NCI-H2196 treated with DMSO at 0.1 percent for 48 hours (cell line): ENCODE measurements around the gene CHST6.
"Not testable (repeated sequence)": the region's sequence is repeated elsewhere in the genome, so short reads cannot be mapped to it uniquely, and the experiment has no call there.

Experiments
- DNase-seq: peaks from one replicate; lab custom pipeline; 2025; ENCODE audit not compliant: unreplicated experiment; lab: John Stamatoyannopoulos, UW

CHST6 gene

GRCh38 chr16:75503801-75504200, 8.6 kb upstream of the CHST6 start:
- DNase-seq: no peak

- no peak for DNase-seq
Measured at GRCh38 chr16:75502916-75503605, 7.8 kb upstream of the CHST6 start.

DNA sequence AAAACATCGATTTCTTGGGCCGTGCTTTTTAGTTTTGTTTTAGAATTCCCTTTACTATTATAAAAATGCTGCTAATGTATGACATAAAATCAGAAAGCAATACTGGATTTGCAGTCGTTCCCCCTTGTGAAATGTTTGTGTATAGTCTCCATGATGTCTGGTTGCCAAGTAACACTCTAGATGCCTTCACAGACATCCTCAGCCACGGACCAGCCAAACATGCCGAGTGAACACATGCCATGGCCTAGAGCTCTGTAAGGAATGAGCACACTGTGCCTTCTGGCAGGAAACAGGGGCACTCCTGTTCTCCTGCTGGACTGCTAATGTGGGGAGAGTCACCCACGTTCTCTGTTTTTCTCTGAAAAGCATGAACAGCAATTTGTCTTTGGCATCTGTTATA, 6.6 kb upstream of the CHST6 start:
- not testable (repeated sequence) for DNase-seq

DNA sequence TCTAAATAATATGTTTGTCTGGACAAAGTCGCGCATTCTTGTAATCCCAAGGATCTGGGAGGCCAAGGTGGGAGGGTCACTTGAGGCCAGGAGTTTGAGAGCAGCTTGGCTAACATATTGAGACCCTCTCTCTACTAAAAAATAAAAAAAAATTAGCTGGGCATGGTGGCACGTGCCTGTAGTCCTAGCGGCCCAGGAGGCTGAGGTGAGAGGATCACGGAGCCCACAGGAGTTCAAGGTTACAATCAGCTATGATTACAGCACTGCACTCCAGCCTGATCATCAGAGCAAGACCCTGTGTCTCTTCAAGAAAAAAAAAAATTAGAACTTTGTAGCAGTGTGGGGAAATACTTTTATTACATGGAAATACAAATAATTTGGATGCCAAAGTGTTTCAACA, 6.1 kb upstream of the CHST6 start:
- DNase-seq: no peak

DNA sequence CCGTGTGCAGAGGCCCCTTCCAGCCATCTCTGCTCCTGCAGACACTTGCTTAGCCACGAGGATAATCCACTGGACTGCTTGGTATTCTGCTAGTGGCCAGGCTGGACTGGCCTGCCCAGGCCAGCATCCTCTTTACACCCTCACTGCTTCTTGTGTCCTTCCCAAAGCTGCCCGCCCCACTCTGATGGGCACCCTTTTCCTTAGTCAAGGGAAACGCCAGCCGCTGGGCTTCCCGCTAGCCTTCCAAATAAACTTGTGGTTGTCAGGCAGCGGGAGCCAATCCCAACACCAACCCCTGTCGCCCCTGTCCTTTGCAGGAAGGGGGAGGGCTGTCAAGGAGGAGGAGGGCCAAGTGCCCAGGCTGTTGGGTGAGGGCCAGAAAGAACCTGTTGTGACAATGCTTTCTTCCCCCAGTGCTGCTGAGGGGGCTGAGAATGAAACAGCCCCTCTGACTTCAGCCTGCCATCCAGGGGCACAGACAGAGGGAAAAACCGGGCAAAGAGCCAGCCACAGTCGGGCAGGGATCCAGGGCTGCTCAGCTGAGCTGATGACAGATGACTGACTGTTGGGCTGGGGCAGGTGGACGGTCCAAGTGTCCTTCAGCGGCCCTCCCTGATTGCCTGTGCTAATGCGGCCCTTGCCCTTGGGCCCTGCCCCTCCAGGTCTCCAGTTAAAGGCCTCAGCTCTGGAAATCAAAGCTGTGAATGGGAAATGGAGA, 3.5 kb upstream of the CHST6 start:
- not testable (repeated sequence) for DNase-seq

- no peak for DNase-seq
Measured at GRCh38 chr16:75497558-75497957, 2.3 kb upstream of the CHST6 start.

DNA sequence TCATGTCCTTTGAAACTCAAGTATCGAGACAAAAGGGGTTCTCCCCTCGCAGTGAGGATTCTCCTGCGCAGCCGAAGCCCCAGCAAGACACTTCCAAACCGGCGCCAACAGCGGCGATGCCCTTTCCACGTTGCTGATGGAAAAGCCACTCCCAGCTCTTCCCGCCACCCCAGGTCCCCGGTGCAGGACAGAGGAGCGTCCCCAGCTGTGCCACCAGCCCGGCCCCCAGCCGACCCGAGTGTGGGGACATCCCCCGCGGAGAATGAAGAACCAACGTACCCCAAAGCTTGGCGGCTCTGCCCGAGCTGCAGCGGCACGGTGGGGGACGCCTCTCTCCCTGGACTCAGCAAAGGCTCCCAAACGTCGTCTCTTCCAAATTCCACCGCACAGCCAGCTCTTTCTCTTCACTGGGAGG, 573 bp downstream of the CHST6 start:
- no peak for DNase-seq

GRCh38 chr16:75494184-75494583, 1.1 kb downstream of the CHST6 start:
- DNase-seq: no peak

- DNase-seq: peak; percentile 68
Measured at GRCh38 chr16:75491876-75492275, 3.4 kb downstream of the CHST6 start.

DNA sequence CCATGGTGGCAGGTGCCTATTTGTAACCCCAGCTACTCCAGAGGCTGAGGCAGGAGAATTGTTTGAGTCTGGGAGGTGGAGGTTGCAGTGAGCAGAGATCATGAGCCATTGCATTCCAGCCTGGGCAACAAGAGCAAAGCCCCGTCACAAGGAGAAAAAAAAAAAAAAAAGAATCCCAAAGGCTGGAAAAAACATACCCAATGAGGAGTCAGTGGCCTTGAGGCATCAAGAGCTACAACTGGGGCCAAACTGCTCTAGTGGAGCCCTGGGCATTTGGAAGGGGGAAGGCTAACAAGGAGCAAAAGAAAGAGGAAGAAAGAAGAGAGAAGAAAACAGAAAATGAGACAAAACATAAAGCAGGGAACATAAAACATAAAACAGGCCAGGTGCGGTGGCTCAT, 6.9 kb downstream of the CHST6 start:
- DNase-seq: no peak

DNA sequence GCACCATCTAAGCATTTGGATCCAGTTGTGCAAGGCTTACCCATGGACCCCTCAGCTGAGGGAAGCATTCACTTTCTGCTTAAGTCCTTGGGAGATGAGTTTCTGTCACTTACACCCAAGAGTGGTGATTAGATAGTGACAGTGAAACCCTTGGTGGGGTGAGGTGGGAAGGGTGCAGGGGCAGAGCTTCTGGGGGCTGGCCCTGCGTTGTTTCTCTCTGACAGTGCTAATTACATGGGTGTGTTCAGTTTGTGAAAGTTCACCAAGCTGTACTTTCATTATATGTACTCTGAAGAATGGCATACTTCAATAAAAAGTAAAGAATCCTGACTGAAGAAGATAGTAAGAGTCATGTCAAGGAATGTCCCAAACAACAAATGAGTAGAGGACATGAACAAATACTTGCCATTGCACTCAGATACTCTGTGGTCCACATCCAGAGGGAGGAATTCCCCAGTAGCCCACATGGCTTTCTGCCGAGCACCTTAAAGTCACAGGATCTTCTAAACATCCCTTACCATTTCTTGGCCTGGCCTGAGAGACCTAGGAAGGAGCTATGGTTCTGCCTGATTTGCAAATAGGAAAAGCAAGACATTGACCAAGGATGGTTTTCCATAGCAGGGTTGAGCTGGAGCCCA, 8.4 kb downstream of the CHST6 start:
- no peak for DNase-seq

- no peak for DNase-seq
Measured at GRCh38 chr16:75486014-75486675, 9.1 kb downstream of the CHST6 start.

DNA sequence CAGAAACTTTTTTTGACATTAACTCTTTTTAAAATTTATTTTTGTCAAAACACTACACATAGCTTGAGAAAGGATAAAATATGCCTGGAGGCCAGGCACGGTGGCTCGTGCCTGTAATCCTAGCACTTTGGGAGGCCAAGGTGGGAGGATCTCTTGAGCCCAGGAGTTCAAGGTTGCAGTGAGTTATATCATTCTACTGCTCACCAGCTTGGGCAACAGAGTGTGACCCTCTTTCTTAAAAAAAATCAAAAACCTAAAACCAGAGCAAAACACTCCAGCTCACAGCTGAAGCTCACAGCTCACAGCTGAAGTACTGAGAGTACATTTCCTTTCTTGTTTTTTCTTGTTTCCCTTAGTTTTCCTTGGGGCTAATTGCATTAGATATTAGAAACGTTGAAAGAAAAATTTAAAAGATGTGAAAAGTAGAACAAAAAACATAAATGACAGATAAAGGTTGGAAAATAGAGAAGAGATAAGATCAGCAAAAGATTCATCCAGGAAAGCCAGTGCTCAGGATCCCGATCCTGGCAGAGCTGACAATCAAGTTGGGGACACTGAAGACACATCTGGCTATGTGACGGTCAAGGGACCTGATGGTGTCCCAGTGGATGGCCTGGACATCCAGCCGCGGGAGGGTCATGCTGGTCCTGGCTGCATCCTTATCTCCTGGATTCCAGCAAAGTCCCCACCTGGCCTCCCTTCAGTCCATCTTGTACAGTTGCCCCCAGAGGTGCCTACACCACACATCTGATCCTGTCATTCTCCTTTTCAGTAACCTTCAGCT, 9.8 kb downstream of the CHST6 start:
- no peak for DNase-seq

DNA sequence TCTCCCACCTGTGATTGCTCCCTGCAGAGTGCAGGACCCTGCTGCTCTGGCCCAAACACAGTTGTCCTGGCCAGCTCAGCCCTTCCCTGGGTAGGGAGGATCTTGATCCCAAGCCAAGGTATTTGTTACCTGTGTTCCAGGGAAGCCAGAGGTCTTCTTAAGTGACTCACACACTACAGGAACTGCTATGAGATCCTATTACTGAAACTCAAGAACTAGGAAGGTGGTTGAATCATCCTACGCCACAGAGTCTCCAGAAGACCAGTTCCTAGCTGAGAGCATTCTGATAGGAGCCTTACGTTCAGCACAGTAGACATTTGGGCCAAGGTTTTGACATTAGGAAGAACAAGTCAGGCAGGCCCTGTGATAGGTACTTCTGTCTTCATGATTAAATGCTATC, 12.0 kb downstream of the CHST6 start:
- DNase-seq: no peak

- DNase-seq: no peak
Measured at GRCh38 chr16:75482434-75483205, 12.6 kb downstream of the CHST6 start.

DNA sequence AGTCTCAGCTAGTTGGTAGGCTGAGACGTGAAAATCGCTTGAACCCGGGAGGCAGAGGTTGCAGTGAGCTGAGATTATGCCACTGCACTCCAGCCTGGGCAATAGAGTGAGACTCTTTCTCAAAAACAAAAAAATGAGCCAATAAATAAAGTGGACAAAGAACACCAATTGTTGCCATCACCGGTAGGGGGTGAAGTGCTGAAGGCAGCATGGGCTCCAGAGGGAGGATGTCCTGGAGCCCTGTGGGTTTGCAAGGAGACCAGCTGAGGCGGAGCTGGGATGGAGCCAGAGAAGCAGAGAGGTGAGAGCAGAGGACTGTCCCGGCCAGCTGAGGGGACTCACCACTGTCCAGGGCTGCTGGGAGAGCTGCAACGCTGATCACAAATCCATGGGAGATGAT, 13.8 kb downstream of the CHST6 start:
- no peak for DNase-seq

DNA sequence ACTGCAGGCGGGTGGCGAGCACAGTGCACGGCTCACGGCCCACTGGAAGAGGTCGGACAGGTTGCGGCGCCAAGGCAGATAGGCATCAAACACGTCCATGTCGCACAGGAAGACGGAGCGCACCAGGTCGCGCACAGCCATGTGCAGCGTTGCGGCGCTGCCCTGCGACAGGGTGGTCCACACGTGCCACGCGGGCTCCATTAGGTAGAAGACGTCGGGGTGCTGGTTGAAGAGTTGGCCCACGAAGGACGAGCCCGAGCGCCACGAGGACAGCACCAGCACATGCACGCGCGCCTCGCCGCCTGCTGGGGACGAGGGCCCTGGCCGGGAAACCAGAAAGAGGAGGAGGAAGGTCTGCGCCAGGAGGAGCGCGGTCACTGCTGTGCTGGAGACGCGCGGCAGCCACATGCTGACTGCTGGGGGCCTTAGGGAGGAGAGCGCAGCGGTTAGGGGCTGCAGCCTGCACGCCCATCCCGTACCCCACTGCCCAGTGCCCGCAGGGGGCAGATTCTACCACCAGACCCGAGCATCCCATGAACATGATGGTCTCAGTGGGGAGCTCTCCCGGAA, 15.7 kb downstream of the CHST6 start:
- DNase-seq: no peak

DNA sequence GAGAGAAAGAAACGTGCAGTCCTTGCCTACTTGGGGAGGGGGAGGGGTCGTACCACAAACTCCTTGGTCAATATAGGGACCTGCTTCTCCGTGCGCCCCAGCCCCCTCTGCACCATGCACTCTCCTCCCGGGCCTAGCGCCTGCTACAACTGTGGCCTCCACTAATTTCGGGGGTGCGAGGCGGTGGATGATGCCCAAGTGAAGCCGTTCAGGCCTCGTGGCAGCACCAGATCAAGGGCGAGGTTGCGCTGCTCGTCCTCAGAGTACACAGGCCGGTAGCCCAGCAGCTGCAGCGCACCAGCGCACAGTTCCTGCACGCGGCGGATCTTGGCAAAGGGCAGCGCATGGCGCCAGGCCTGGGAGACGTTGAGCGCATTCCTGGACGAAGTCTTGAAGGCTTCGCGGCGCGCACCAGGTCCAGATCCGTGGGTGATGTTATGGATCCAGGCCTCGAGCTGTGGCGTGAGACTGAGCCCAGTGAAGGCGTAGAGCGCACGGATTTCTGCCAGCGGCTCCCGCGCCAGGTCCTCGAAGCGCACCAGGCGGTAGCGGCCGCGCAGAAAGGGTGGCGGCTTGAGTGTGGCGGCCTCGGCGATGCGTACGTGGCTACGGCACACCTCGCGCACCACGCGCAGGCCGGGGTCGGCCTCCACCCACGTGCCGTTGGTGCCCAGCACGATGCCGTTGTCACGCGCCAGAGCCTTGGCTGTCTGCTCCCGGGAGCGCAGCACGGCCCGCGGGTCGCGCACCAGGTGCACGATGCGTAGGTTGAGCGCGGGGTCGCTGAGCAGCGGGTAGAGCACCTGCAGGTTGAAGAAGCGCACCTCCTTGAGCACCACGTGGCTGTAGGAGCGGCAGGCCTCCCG, 16.5 kb downstream of the CHST6 start:
- no peak for DNase-seq
